ENCODE data around the gene ZNF311. TPM values are rescaled to one million over a fixed set of nuclear protein-coding genes. Genes with fewer than 3 reads are reported as not detected.
A peak's percentile ranks its signal among the peaks of the same experiment; 100 is the strongest.

The ZNF311 gene
- total and polyA plus RNA-seq, 8 donors: 1.7 to 8.0 (median 6.0) TPM

GRCh38 chr6:28980137-28980851 is 24.8 kb downstream of the ZNF311 start:
- no peak for TF ChIP-seq CTCF (IDR thresholded peaks at IDR 0.05)
- no peak overlapping the region for H3K27ac ChIP-seq

GRCh38 chr6:28979679-28980078 is 25.4 kb downstream of the ZNF311 start:
- Histone ChIP-seq H3K4me1 (peaks cover 0 to 28% of the 10 kb centered on the region in 2 donors), H3K4me3 (no peak overlapping the region), H3K9me3 (no peaks in the 10 kb centered on the region), H3K27me3 (peaks cover 10 to 15% of the 10 kb centered on the region in 2 donors), H3K27ac (no peak overlapping the region), H3K36me3 (no peaks in the 10 kb centered on the region)
- no peak for ATAC-seq
- no peak for DNase-seq
- no peak for TF ChIP-seq CTCF (IDR thresholded peaks at IDR 0.05)
- intact Hi-C loops (cut with DNase I): no loop called here

More at GRCh38 chr6:28980137-28980851, 24.8 kb downstream of the ZNF311 start:
- peaks cover 0 to 32% of the 10 kb centered on the region in 2 donors for H3K4me1 ChIP-seq
- DNase-seq: peak in 1 of 4 donors; percentile 43
- intact Hi-C loops (cut with DNase I): no loop called here
- H3K27me3 ChIP-seq: peaks cover 10 to 15% of the 10 kb centered on the region in 2 donors
- peak; percentile 4 for ATAC-seq
- no peaks in the 10 kb centered on the region for H3K9me3 ChIP-seq
- peak overlapping the region; percentile 35 to 43 for H3K4me3 ChIP-seq
- H3K36me3 ChIP-seq: no peaks in the 10 kb centered on the region

GRCh38 chr6:28978959-28979561 is 26.1 kb downstream of the ZNF311 start:
- Histone ChIP-seq H3K4me1 (peaks cover 0 to 28% of the 10 kb centered on the region in 2 donors), H3K27me3 (peaks cover 10 to 15% of the 10 kb centered on the region in 2 donors), H3K4me3 (no peak overlapping the region), H3K36me3 (no peaks in the 10 kb centered on the region), H3K9me3 (no peaks in the 10 kb centered on the region), H3K27ac (no peak overlapping the region)
- intact Hi-C loops (cut with DNase I): no loop called here
- ATAC-seq (no peak), DNase-seq (no peak)
- no peak for TF ChIP-seq CTCF (IDR thresholded peaks at IDR 0.05)

GRCh38 chr6:28978133-28978491 is 27.0 kb downstream of the ZNF311 start:
- Histone ChIP-seq H3K9me3 (no peaks in the 10 kb centered on the region), H3K27ac (peak overlapping the region in 1 of 2 donors; percentile 71), H3K36me3 (no peaks in the 10 kb centered on the region), H3K4me3 (no peak overlapping the region), H3K27me3 (peaks cover 10 to 15% of the 10 kb centered on the region in 2 donors), H3K4me1 (peaks cover 0 to 28% of the 10 kb centered on the region in 2 donors)
- DNase-seq (no peak), ATAC-seq (no peak)
- intact Hi-C loops (cut with DNase I): no loop called here
- no peak for TF ChIP-seq CTCF (IDR thresholded peaks at IDR 0.05)

GRCh38 chr6:28977341-28978132 is 27.6 kb downstream of the ZNF311 start:
- peaks cover 0 to 22% of the 10 kb centered on the region in 2 donors for H3K4me1 ChIP-seq
- intact Hi-C loops (cut with DNase I): no loop called here
- no peaks in the 10 kb centered on the region for H3K36me3 ChIP-seq
- H3K4me3 ChIP-seq: peak overlapping the region; percentile 19 to 37
- H3K27me3 ChIP-seq: peaks cover 10 to 15% of the 10 kb centered on the region in 2 donors
- no peaks in the 10 kb centered on the region for H3K9me3 ChIP-seq
- peak overlapping the region in 1 of 2 donors; percentile 71 for H3K27ac ChIP-seq
- ATAC-seq (no peak), DNase-seq (peak in 2 of 4 donors; percentile 50 to 91)
- no peak for TF ChIP-seq CTCF (IDR thresholded peaks at IDR 0.05)

Measured in left lung (tissue), 10 donors.